GM21576 (cell line): ENCODE results near the gene STRN4.
A peak's percentile ranks its signal among the peaks of the same experiment; 100 is the strongest.
"Not testable (repeated sequence)": the region's sequence is repeated elsewhere in the genome, so short reads cannot be mapped to it uniquely, and the experiment has no call there.

Source experiments
- ATAC-seq: cut with Tn5 transposase; IDR thresholded peaks from one replicate; pipeline ENCODE4 v1.9.1; 2021; ENCODE audit warnings: mild to moderate bottlenecking, moderate library complexity; ENCODE audit not compliant: unreplicated experiment

The STRN4 gene

DNA sequence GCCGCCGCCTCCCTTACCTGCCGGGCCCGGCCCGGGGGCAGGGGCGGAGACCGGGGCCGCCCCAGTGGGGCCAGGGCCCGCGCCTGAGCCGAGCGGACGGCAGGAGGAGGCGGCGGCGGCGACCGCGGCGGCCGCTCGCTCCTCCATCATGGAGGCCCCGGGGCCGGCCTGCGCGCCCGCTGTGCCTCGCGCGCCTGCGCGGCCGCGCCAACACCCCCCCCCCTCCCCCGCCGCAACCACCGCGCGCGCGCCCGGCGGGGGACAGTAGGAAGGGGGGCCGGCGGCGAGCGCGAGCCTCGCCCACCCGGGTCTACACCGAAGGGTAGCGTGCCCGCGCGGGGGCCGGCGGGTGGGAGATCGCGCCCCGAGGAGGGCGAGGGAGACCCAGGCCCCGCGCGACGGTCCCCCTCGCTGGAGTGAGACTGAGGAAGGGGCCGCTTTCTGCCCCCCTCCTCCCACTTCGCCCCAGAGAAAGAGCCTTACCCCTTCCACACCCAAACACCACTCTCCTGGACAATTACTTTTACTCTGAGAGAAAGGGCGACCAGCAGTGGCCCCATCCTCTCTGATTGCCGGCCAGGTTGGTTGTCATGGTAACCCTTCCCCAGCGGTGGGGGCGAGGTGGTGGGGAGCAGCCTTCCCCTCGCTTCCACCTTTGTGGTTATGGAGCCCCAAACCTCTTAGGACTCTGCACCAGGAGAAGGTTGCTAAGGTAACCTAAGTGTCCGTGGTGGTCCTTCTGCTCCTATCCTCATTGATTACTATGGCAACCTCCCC is at the start of gene STRN4:
Gene STRN4 (minus strand): TSS at position 170 of the 777 bp plus-strand sequence. CDS start 20 bp downstream, at position 150.
- ATAC-seq, result no peak

GRCh38 chr19:46791944-46792343 is 45.7 kb upstream of the STRN4 start:
- no peak for ATAC-seq

DNA sequence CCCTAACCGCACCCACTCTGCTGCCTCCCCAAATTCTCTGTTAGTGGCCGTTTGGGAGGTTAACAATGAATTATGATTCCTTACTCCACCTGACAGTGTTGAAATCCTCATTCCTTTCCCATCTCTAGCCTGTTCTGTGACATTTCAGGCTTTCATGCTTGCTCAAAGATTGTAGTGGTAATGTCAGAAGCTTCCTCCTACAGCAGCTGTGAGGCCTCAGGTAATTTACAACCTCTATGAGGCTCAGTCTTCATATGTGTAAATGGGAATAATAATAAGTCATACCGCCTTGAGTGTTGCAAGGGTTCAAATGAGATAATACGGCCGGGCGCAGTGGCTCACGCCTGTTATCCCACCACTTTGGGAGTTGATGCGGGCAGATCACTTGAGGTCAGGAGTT is 43.1 kb upstream of the STRN4 start:
- ATAC-seq, result no peak

DNA sequence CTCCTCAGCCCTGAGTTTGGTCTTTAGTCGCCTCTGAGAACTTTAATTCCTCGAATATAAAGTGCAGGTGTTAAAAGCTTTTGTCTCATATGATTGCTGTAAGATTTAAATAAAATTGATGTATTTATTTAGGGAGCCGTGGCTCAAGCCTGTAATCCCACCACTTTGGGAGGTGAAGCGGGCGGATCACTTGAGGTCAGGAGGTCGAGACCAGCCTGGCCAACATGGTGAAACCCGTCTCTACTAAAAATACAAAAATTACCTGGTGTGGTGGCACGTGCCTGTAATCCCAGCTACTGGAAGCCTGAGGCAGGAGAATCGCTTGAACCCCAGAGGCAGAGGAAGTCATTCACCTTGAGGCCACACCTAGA is 42.7 kb upstream of the STRN4 start:
- ATAC-seq, result no peak

DNA sequence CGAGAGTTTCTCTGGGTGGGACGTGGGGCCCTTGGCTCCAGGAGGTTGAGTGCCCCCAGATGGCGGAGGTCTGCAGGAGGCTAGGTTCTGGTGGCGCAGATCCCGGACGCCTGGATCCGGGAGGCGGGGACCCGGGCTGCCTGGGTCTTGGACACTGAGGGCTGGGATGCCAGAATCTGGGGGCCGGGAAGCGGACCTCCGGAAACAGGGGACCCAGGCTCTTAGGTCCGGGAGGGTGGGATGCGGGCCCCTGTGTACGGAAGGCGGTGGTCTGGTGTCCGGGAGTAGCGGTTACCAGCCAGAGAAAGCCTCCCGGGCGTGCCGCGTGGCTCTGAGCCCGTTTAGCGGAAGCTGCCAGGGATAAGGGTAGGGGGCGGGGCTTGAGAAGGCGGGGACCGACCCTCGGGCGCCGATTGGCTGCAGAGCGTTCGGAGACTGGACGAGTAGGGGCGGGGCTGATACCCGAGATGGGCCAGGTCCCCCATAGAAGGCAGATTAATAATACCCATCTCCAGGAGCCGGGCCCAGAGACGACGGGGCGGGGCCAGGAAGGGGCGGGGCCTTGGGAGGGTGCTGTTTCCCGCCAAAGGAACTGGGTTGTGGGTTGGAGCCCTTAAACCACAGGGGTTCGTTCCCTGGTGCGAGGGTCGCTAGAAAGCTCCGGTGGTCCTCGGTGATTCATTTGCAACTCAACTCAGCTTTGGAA is 42.2 kb upstream of the STRN4 start, which contains the start of gene SLC1A5:
Gene SLC1A5 (minus strand): TSS at position 333 of the 706 bp plus-strand sequence. CDS start 629 bp downstream, outside the sequence.
- ATAC-seq, result peak; percentile 49

GRCh38 chr19:46787331-46788261 is 41.3 kb upstream of the STRN4 start:
- ATAC-seq, result no peak

DNA sequence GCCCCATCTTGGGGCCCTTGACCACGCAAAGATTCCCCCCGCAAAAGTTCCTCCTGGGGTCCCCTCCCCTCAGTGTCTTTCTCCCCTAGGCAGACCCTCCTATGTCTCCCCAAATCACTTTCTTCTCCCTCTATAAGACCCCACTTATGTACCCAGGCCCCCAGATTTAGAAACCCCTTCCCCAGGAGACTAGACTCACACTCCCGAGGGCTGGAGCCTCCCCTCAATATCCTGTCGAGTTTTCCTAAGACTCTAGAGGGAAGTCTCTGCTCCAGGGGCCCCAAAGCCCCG is 40.7 kb upstream of the STRN4 start:
- ATAC-seq, result no peak

GRCh38 chr19:46786236-46787039 is 40.2 kb upstream of the STRN4 start:
- ATAC-seq, result no peak

- no peak for ATAC-seq
These were observed 39.7 kb upstream of the STRN4 start for GRCh38 chr19:46785980-46786235.

GRCh38 chr19:46785054-46785979 is 39.1 kb upstream of the STRN4 start:
- no peak for ATAC-seq

GRCh38 chr19:46784262-46785053 is 38.2 kb upstream of the STRN4 start:
- ATAC-seq, result no peak

- ATAC-seq, result no peak
These were observed 37.4 kb upstream of the STRN4 start for GRCh38 chr19:46783670-46784069.

DNA sequence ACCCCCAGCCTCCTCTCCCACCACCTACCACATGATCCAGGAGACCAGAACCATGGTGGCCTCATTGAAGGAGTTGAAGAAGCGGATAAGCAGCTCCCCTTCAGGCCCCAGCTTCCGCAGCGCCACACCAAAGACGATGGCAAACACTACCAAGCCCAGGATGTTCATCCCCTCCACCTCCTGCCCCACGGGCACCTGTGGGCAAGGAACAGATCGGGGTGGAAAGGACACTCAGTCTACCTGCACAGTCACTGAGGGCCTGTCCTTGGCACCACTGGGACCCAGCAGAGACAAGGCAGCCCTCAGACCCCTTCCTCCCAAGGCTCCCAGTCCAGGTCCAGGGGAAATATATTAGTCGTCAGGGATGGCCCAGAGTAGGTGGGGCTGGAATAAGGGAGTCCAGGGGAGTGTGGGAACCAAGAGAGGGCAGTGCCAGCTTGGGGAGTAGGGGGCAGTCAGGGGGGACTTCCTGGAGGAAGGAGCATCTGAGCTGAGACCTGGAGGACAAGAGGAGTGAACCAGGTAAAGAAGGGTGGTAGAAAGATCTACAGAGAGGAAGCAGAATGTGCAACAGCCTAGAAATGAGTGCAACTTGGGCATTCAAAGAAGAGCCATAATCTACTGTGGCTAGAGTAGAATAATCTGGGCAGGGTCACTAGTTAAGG is 36.2 kb upstream of the STRN4 start:
- no peak for ATAC-seq

- not testable (repeated sequence) for ATAC-seq
These were observed 31.9 kb upstream of the STRN4 start for GRCh38 chr19:46777956-46778645.

DNA sequence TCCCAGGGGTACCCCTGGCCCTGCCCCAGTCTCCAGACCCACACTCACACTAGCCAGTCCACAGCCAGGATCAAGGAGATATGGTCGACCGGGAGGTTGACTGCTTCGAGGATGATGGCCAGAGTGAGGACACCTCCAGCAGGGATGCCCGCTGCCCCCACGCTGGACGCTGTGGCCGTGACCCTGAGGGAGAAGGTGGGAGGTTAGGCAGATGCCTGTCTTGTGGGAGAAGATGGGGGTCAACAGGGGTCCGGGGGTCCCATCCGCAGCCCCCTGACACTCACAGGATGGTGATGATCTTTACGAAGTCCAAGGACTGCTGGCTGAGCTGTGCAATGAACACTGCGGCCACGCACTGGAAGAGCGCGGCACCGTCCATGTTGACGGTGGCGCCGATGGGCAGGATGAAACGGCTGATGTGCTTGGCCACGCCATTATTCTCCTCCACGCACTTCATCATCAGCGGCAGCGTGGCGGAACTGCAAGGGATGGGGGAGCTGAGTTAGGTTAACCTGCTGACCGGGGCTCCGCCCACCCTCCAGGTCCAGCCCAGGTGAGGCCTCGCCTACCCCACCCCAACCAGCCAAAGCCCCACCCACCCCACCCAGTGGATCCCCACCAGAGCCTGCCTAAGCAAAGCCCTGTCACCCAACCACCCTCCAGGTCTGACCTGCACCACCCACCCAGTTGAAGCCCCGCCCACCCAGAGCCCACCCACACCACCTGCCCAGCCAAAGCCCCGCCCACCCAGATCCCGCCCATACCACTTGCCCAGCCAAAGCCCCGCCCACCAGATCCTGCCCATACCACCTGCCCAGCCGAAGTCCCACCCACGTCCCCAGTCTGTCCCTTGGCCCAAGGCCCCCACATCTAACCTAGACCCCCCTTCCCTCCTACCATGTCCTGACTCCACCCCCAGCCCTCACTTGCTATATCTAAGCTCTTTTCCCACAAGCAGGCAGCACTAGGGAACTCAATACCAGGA is 31.0 kb upstream of the STRN4 start:
- no peak for ATAC-seq

- ATAC-seq, result no peak
These were observed 29.5 kb upstream of the STRN4 start for GRCh38 chr19:46775642-46776258.
